ENCODE measurements around the gene KLF16.

The KLF16 gene

DNA sequence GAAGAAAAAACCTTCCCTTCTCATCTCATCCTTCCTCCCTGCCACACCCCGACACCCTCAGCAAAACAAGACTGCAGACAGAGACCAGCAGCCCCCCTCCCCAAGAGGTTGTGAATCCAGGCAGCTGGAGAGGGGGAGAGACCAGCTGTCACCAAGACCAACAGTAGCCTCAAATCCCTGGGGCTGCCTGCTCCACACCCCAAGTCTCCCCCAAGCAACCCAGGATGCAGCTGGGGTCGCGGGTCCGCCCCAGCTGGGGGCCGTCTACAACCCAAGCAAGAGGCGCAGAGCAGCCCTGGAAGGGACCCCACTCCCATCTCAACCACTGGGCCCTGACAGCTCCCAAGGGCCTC is 7.1 kb downstream of the KLF16 start:
- in situ Hi-C loops (cut with MboI; ENCODE audit: low sequenced_read_pairs): no loop called here

DNA sequence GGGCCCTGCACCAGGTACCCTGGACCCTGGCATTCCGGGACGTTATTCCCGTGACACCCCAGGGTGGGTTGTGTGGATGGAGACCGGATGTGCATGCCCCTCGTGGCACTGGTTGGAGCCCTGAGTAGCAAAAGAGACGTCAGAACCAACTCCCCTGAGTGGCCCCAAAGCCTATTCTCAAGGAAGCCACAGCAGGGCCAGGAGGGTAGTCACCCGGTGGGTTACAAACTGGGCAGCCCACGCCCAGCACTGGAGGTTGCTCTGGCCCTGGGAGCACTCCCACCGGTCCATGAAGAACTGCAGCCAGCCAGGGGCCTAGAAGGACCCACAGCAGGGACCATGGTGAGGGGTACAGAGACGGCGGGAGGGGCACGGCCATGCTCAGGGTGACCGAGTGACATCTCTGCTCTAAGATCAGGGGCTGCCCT is 7.5 kb downstream of the KLF16 start:
- in situ Hi-C loops (cut with MboI; ENCODE audit: low sequenced_read_pairs): no loop called here

DNA sequence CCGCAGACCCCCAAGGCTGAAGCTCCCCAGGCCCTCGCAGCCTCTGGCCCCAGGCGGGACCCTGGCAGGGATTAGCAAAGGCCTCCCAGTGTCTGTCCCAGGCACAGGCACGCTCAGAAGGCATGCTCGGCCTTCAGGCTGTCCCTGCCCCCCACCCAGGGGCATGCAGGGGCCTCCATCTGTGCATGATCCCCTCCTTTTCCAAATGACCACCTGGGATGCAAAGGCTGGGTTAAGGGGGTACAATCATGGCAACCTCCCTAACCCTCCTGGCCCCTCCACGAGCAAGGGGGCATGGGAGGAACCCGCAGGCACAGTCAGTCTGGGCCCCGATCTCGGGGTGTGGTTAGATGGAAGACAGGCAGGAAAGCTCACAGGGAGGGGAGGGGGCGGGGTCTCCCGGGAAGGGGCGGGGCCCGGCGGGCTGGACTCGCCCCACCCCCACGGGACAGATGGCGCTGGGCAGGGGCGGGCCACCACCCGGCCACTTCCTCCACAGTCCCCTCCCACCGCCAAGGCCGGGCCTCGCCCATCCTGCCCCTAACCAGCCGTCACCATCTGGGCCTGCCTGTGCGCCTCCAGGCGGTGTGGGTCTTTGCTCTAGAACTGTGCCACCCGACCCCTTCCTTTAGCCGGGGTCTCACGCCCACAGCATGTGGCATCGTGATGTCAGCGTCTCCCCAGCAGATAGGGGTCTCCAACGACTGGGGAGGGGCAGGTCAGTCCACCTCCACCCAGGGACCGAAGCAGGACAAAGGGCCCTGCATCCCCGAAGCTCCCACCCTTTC is 8.1 kb downstream of the KLF16 start:
- in situ Hi-C loops (cut with MboI; ENCODE audit: low sequenced_read_pairs): no loop called here

DNA sequence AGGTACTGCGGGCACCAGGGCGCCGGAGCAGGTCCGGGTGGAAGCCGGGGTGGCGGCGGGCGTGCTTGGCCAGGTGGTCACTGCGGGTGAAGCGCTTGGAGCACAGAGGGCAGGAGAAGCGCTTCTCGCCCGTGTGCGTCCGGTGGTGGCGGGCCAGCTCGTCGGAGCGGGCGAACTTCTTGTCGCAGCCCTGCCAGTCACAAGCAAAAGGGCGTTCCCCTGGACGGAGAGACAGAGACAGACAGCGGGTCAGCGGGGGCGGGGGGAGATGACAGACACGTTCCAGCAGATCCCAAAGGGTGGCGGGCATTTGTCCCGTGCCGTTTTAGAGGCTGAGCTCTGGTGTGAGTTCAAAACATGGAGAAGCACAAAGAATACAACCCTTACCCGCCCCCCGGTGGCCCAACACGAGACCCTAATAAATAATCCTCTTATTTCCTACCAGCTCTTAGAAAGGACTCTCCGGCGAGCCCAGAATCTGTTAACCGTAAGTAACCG is 8.8 kb downstream of the KLF16 start:
- in situ Hi-C loops (cut with MboI; ENCODE audit: low sequenced_read_pairs): no loop called here

DNA sequence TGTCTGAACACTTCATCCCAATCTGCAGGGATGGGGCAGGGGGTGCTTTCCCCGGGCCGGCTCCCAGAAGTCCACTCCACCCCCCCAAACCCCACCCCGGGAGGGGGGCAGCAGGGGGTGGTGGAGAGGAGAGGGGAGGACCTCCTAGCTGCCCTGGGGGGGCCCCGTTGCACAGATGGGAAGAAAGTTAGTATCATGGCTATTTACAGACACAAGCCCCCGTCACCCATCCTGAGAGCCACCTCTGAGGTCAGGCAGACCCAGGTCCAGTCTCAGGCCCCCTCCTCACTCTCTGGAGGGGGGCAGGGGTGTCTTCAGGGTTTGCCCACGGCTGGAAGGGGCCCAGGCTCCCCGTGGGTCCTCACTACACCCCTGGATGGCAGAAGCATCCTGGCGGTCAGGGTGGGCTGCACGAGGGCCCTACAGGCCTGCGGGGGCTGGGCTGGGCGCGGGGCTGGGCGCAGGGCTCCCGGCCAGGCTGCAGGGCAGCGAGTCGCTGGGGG is 9.3 kb downstream of the KLF16 start:
- in situ Hi-C loops (cut with MboI; ENCODE audit: low sequenced_read_pairs): no loop called here

DNA sequence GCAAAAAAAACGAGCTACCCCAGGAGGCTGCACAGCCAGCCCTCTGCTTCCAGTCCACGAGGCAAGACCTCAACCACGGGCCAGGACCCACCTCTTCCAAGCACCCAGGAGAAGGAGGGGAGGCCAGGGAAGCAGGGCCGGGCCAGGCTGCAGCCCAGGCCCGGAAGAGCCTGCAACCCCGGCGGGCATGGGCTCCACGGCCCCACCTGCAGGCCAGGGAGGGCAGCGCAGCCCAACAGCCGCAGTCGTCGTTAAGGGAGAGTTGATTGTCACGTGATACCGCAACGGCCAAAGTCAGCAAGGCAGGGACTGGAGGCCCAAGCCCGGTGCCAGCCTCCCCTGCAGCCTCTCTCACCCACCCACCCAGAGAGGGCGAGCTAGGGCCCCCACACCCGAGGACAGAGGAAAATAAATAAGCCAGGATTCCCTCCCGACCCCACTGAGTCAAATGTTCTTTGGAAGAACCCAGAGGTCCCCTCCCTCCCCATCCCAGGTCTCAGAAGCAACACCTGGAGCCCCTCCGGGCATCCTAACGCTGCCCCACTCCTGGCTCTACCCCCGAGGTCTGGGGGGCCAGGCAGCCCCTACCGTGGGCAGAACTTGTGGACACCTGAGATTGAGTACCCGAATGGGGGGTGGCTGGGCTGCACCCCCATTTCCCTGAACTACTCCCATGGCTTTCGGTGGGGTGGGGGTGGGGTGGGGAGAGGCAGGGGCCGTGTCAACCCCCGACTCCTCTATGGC is 9.9 kb downstream of the KLF16 start:
- in situ Hi-C loops (cut with MboI; ENCODE audit: low sequenced_read_pairs): no loop called here

DNA sequence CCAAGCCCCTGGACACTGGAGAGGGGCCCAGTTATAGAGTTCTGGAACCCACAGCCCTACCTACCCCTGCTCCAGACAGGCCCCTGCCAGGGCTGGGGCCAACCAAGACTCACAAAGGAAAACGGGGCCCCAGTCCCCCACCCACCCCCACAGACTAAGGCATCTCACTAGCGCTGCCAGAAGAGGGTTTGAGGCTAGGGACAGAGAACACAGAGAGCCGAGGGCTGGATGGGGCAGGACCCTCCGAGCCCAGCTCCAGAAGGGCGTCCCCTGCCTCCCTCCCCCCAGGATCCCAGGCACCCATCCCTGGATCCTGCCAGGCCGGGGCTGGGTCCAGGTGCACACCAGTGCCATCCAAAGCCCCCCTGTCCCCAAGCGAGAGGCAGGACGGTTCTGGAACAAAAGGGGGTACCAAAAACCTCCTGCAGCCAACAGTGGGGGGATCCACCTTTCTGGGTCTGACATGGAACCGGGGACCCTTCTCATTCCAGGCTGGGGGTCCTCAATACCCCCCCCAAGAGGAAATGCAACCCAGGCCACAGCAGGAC is 10.7 kb downstream of the KLF16 start:
- in situ Hi-C loops (cut with MboI; ENCODE audit: low sequenced_read_pairs): no loop called here

DNA sequence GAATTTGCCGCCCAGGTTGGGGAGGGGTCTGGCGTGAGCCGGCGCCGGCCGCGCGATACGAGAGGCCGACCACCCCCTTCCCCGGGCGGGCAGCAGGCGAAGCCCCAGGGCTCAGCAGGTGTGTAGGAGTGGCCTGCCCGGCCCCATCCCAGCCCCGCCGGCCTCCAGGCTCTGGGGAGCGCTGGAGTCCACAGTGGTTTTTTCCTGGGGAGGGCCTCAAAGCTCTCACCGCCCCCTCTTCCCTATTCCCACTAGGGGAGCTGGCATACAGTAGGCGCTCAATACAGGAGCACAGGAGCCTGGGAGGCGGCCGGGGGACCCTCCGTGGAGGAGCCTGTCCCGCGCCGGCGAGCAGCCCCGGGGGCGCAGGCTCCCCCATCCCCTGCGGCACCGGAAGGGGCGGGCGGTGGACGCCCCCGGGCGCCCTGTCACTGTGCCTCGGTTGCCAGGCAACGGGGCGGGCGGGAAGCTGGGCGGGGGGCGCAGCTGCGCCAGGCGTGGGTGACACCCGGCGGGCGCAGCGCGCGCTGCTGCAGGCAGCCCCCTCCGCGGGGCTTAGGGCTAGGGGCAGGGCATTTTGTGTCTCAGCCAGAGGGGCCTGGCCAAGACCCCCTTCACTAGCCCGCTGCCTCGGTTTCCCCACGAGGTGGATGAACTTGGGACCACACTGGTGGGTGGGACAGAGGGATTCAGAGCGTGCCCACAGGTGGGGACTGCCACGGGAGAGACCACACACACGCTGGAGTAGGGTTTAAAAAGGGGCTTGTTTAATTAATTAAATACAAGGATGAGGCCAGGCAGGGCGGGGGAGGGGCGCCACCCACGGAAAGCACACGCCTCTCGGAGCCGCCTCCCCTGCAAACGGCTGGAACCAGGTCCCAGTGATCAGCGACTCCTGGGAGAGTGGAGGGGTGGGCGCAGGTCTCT is 11.5 kb downstream of the KLF16 start:
- in situ Hi-C loops (cut with MboI; ENCODE audit: low sequenced_read_pairs): no loop called here

DNA sequence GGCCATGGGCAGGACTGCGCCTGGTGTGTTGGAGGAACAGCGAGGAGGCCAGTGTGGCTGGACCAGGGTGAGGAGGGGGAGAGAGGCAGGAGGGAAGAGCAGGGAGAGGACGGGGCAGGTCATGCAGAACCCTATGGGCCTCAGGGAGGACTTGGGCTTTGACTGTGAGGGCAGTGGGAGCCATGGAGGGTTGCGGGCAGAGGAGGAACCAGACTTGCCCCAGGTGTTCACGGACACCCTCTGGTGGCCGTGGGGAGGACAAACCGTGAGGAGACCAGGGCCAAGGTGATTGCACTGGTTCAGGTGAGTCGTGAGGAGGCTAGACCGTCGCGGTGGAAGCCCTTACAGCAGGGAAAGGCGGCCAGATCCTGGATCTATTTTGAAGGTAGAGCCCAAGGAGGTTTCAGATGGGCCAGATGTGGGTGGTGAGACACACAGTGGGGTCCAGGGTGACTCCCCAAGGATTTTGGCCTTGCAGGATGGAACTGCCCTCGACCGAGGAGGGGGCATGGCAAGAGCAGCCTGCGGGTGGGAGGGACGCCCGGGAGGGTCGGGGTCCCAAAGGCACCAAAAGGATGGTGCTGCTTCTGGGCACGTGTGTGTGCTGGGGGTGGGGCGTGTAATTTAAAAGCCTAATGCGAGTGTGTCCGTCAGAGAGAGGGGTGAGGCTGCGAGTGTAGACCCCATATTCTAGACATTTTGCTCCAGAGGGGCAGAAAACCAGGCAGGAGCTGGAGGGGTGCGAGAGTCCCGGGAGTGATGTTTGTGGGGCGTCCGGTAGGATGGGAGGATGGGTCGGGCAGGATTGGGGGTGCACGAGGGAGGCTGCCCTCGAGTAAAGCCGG is 12.3 kb downstream of the KLF16 start:
- in situ Hi-C loops (cut with MboI; ENCODE audit: low sequenced_read_pairs): no loop called here

DNA sequence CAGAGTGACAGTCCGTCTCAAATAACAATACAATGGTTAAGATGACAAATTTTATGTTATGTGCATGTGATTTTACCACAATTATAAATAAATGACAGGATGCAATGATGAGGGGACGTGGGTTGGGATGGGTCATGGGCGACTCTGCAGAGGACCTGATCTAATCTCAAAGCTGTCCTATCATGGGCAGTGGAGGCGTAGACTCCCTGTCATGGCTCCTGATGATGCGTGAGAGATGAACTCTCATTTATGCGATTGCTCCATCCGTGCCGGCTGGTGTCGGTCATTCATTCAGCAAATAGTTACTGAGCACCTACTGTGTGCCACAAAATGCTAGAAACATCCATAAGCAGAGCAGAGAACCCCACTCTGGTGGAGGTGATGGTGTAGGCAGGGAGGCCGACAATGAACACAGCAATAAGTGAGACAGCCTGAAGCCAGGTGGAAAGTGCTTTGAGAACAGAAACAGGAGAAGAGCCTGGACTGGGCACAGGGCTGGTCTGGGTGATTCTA is 13.4 kb downstream of the KLF16 start:
- in situ Hi-C loops (cut with MboI; ENCODE audit: low sequenced_read_pairs): no loop called here

DNA sequence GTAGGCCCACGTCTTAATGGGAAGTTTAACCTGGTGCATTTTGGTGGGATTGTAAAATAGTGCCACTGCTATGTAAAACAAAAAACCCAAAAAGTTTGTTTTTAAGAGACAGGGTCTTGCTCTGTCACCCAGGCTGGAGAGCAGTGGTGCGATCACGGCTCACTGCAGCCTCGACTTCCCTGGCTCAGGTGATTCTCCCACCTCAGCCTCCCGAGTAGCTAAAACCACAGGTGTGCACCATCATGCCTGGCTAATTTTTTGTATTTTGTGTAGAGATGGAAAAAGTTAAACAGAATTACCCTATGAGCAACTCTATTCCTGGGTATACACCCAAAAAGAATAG is 14.3 kb downstream of the KLF16 start:
- in situ Hi-C loops (cut with MboI; ENCODE audit: low sequenced_read_pairs): no loop called here

DNA sequence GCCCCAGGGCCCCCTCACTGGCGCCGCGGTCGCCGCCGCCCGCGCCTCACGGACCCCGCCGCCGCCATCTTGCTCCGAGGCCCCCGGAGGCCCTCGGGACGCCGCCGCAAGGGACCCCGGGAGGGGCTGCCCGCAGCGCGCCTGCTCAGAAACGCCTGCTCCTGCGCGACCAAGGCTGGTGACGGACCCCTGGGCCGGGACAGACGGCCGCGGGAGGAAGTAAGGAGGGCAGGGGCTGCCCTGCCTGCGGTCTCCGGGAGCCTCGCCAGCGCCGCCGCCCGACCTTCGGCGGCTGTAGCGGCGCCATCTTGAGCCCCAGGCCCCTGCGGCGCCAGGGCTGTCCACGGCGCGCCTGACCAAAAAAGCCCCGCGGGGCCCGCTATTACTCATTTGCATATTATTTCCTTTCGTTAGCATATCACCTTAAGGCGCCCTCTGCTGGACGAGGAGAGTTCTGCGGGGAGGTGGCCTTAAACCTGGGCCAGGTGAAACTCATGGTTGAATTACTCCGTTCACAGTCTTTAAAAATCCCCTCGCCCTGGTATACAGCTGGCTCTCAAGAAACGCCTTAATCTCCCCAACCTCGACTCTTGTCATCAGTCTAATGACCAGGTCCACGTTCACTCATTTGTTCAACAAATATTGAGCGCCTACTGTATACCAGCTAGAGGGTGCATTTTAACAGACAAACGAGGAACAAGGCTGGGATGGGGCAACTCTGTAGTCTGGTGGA is 14.8 kb downstream of the KLF16 start, which contains the start of gene REXO1:
Gene REXO1, minus strand, starts transcription at position 85 of the 733 bp plus-strand sequence. CDS start 125 bp downstream, outside the sequence.
- in situ Hi-C loops (cut with MboI; ENCODE audit: low sequenced_read_pairs): no loop called here

DNA sequence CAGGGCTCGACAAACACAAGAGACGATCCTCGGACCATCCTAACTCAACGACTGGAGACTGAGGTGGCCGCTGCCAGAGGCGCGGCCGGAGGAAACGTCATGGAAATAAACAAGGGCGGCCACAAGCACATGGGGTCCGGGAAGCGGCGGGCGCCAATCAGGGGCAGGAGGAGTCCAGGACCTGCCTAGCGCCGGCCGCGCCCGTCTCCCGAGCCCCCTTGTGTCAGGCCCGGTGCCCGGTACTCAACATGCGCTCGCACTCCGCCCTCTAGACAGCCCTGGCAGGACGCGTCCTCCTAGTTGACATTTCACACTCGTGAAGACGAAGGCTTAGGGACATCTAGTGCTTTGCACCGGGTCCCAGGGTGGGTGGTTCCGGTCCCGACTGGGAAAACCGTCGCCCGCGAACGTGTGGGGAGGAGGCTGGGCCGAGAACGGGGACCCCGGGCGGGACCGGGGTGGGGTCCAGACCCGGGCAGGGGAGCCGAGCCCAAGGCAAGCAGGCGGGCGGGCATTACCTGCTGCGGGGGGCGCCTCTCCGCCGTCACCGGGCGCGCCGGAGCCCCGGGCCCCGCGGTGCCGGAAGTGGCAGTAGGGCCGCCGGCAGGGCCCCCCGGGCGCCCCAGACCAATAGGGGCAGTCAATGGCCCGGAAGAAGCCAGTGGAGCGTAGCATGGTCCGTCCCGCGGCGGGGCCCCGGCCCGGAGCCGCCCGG is 15.5 kb downstream of the KLF16 start:
- in situ Hi-C loops (cut with MboI; ENCODE audit: low sequenced_read_pairs): no loop called here

DNA sequence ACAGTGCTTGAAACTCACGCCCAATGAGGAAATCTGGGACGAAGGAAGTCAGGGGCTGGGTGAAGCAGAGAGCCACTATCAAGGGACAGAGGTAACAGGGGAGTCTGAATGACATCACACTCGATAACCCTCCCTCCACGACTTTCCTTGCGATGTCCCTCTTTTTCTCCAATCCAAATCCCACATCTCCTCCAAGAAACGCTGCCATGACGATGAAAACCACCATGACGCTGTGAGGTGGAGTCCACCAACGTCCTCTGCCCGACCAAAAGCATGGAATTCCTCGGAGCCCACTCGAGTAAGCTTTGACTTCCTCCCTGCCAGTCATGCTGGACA is 16.1 kb downstream of the KLF16 start:
- in situ Hi-C loops (cut with MboI; ENCODE audit: low sequenced_read_pairs): no loop called here

DNA sequence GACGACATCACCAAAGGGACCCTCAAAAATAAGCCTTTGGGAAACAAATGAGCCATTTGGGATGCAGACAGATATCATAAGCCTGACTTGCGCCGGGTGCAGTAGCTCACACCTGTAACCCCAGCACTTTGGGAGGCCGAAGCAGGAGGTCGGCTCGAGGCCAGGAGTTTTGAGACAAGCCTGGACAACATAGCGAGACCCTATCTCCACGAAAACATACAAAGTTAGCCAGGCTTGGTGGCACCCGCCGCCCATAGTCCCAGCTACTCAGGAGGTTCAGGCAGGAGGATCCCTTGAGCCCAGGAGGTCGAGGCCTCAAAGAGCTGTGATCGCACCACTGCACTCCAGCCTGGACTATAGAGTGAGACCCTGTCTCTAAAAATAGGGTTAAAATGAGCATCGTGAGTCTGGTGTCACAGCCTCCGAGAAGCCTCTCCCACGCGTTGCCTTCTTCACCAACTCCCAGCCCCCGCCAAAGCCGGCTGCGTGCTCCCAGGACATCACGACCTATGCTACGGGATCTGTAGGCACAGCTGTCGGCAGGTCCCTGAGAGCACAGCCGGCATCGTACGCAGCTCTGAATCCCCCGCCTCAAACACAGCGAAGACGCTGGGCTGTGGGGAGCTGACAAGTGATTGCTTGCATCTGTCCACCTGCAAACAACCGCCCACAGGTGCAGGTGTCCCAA is 16.7 kb downstream of the KLF16 start:
- in situ Hi-C loops (cut with MboI; ENCODE audit: low sequenced_read_pairs): no loop called here

DNA sequence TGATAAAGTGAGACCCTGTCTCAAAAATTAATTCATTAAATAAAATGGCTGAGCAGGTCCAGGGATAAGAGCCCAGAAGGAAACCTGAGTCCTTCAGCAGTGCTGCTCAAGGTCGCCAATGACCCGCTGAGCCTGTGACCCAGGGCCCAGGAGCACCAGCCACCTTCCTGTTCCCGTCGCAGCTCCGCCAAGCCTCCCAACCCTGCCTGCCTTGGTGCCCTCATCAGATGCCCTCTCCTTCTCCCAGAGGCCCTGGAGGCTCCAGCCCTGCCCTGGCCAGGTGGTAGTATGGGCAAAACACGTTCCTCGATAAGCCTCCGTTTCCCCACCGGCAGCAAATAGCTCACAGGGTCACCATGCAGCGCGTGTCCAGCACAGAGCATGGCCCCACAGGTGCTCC is 17.7 kb downstream of the KLF16 start:
- in situ Hi-C loops (cut with MboI; ENCODE audit: low sequenced_read_pairs): no loop called here

DNA sequence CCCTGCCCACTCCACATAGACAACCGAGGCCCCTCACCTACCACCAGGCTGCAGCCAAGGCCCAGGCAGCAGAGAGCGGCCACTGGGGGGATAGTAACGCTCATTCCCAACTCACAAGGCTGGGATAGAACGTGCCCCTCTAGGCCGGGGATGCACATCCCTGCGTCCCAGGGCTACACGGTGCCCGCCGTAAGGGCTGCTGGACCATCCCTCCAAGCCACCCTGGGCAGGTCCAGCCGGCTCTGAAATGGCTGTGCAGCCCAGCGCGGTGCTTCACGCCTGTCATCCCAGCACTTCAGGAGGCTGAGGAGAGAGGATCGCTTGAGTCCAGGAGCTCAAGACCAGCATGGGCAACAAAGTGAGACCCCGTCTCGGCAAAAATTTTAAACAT is 18.3 kb downstream of the KLF16 start:
- in situ Hi-C loops (cut with MboI; ENCODE audit: low sequenced_read_pairs): no loop called here

Data from hTERT RPE-1 (cell line).